ENCODE measurements around the gene PRLR.

- no peak for TF ChIP-seq CTCF (IDR thresholded peaks at IDR 0.05; ENCODE audit: poor library complexity)
- no peak for TF ChIP-seq EZH2 (IDR thresholded peaks at IDR 0.05; ENCODE audit: borderline replicate concordance)
Observed at GRCh38 chr5:35163710-35164033, 66.6 kb downstream of the PRLR start.

Data from hepatocyte (in vitro differentiated cells).